ENCODE measurements around the gene FAM83C. TPM values are rescaled to one million over a fixed set of nuclear protein-coding genes. Genes with fewer than 3 reads are reported as not detected.

Gene FAM83C
- total and polyA plus RNA-seq, 2 donors (not counting 1 experiment from before 2014, with no cell fraction given) = not detected

DNA sequence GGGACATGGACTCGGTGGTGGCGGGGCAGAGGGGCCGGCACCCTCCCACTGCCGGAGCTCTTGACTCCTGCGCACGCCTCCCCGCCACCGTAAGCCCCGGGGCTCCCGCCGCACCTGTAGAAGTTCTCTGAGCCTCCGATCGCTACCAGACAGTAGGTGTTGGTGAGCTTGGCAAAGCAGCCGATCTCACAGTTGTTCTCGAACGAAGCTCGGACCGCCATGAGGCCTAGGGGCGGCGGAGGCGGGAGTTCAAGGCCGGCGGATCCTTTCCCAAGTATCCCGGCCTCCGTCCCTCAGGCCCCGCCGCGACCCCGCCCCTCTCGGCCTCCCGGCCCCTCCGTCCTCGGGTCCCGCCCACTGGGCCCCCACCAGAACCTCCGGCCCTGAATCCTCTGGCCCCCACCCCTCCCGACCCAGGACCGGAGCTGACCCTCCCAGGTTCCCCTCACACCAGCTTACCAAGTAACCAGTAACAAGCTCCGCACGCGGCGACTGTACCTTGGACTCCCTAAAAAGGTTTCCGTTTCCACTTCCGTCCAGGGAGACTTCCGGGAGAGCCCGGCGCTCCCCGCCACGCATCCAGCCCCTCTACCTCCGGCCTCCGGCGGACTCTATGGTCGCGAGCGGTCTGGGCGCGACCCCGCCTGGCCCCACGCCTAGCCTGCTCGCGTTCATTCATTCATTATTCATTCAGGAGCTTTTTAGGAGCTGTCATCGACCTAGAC is 7.8 kb downstream of the FAM83C start, which contains the start of gene EIF6:
EIF6 (minus strand) TSS at position 506 of the 725 bp plus-strand sequence; CDS start at position 221, 285 bp downstream.
- peak within 1 kb of the TSS; percentile 71 to 90 for H3K27ac ChIP-seq (ENCODE audit: low read length in 2 of 2)
- peak within 1 kb of the TSS; percentile 95 for H3K4me2 ChIP-seq (replicated peaks; ENCODE audit: low read depth, low read length, poor library complexity, severe bottlenecking)
- WGBS (ENCODE audit: insufficient coverage) = 1% methylated on average over 53 of the region's 61 CpGs
- intact Hi-C loops (cut with micrococcal nuclease) = loop anchor here (1.0 to 5.0 kb wide), 6 partner anchors 127 to 982 kb away; partner anchors contain the start of genes AHCY, EDEM2, ERGIC3 and SCAND1
- H4K20me1 ChIP-seq (ENCODE audit: control insufficient read depth, insufficient read depth, low read length, poor library complexity, severe bottlenecking) = peaks cover 14% of the 10 kb centered on the region
- no peaks in the 10 kb centered on the region for H3K9me3 Mint-ChIP-seq (ENCODE audit: insufficient read depth)
- ChIA-PET CTCF (interaction anchor here (0.9 to 2.1 kb wide), 4 partner anchors 16 to 140 kb away, joined by 3 to 6 read pairs (median 4); no protein-coding TSS in a partner anchor), POLR2A (interaction anchor here (0.6 to 1.6 kb wide), 5 partner anchors 19 to 1290 kb away, joined by 3 to 9 read pairs (median 4); partner anchors contain the start of genes RALY, RBM39, SCAND1 and TRPC4AP)
- TF ChIP-seq, protein P1, sequence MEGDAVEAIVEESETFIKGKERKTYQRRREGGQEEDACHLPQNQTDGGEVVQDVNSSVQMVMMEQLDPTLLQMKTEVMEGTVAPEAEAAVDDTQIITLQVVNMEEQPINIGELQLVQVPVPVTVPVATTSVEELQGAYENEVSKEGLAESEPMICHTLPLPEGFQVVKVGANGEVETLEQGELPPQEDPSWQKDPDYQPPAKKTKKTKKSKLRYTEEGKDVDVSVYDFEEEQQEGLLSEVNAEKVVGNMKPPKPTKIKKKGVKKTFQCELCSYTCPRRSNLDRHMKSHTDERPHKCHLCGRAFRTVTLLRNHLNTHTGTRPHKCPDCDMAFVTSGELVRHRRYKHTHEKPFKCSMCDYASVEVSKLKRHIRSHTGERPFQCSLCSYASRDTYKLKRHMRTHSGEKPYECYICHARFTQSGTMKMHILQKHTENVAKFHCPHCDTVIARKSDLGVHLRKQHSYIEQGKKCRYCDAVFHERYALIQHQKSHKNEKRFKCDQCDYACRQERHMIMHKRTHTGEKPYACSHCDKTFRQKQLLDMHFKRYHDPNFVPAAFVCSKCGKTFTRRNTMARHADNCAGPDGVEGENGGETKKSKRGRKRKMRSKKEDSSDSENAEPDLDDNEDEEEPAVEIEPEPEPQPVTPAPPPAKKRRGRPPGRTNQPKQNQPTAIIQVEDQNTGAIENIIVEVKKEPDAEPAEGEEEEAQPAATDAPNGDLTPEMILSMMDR (IDR thresholded peaks at IDR 0.05) = no peak
- no peak for TF ChIP-seq EZH2 (IDR thresholded peaks at IDR 0.05; ENCODE audit: borderline replicate concordance, insufficient read depth, low read depth, low read length, poor library complexity, severe bottlenecking)
- ATAC-seq (ENCODE audit: low read depth) (peak; percentile 92), DNase-seq (peak; percentile 83)
- H3K27ac Mint-ChIP-seq = peak within 1 kb of the TSS; percentile 96
- peaks cover 3 to 20% of the 10 kb centered on the region in 2 experiments for H3K36me3 ChIP-seq (replicated peaks in 1 of 2; ENCODE audit: control extremely low read depth in 1 of 2, control insufficient read depth in 1 of 2, extremely low read depth in 1 of 2, insufficient read depth in 2 of 2, low read length in 1 of 2)
- H3K9ac ChIP-seq (ENCODE audit: low read length) = peak within 1 kb of the TSS; percentile 96
- H3K4me1 ChIP-seq (ENCODE audit: control insufficient read depth in 2 of 2, insufficient read depth in 2 of 2, low read length in 2 of 2) = peaks cover 13 to 19% of the 10 kb centered on the region in 2 donors
- H3K9me3 ChIP-seq (ENCODE audit: control extremely low read depth in 1 of 3, control insufficient read depth in 2 of 3, insufficient read depth in 1 of 3, low read length in 2 of 3) = no peaks in the 10 kb centered on the region
- H3K27me3 Mint-ChIP-seq = no peaks in the 10 kb centered on the region
- peak within 1 kb of the TSS; percentile 99 for H2AFZ ChIP-seq (ENCODE audit: insufficient read depth, low read depth, low read length, poor library complexity, severe bottlenecking)
- H3K4me1 Mint-ChIP-seq = peaks cover 32% of the 10 kb centered on the region
- peak within 1 kb of the TSS; percentile 59 to 97 (median 93) for H3K4me3 ChIP-seq (ENCODE audit: control extremely low read depth in 1 of 5, extremely low read depth in 1 of 5, insufficient read depth in 1 of 5, low read depth in 2 of 5, low read length in 4 of 5)
- H3K4me3 Mint-ChIP-seq = peak within 1 kb of the TSS; percentile 95
- H3K27me3 ChIP-seq (replicated peaks in 1 of 4; ENCODE audit: control extremely low read depth in 1 of 4, control insufficient read depth in 3 of 4, insufficient read depth in 4 of 4, low read length in 3 of 4) = no peaks in the 10 kb centered on the region
- H3K79me2 ChIP-seq (ENCODE audit: control insufficient read depth, insufficient read depth, low read length) = peaks cover 35% of the 10 kb centered on the region
